Hepatic stellate cell (primary cell): ENCODE measurements around the gene TTC7B.
"Not testable (repeated sequence)": the region's sequence is repeated elsewhere in the genome, so short reads cannot be mapped to it uniquely, and the experiment has no call there.

ENCODE experiments used
- DNase-seq: peaks from one replicate; pipeline ENCODE4 v3.0.0; 2011; ENCODE audit warnings: low spot score

TTC7B gene

GRCh38 chr14:90544971-90545370 lies 271.3 kb downstream of the TTC7B start:
- no peak for DNase-seq

GRCh38 chr14:90544566-90544965 lies 271.7 kb downstream of the TTC7B start:
- no peak for DNase-seq

- DNase-seq, result no peak
Observed at GRCh38 chr14:90543876-90544275, 272.4 kb downstream of the TTC7B start.

DNA sequence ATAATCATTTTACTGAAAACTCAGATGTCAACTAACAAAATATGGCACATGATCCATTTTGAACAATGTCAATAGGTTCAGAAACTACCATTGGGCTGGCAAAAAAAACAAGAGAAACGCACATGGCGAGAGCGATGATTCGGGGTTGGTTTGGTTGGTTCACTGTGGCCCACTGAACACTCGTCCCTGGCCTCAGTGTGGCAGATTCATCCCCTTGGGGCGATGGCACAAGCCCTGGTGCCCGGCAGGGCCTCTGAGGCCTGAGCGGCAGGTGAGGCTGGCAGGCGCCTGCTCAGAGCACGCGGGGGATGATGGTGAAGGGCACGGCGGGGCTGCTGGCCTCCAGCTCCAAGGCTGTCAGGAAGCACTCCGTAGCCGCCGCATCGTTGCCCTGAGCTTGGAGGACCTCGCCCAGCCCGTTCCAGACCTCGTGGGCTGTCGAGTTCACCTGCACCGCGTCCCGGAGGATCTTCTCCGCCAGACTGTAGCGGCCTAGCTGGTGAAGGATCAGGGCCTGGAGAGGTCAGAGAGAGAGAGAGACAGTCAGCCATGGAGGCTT lies 275.1 kb downstream of the TTC7B start:
- no peak for DNase-seq

GRCh38 chr14:90540437-90540836 lies 275.8 kb downstream of the TTC7B start:
- DNase-seq, result no peak

DNA sequence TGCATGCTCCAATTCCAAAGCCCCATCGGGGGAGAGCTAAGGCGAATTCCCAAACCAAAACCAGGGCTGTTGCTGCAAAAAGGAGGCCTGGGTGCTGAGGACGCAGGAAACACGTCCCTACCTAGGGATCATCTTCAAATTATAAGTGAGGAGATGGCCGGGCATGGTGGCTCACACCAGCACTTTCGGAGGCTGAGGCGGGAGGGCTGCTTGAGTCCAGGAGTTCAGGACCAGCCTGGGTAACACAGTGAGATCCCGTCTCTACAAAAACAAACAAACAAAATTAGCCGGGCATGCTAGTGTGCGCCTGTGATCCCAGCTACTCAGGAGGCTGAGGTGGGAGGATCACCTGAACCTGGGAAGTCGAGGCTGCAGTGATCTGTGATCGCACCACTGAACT lies 276.2 kb downstream of the TTC7B start:
- no peak for DNase-seq

DNA sequence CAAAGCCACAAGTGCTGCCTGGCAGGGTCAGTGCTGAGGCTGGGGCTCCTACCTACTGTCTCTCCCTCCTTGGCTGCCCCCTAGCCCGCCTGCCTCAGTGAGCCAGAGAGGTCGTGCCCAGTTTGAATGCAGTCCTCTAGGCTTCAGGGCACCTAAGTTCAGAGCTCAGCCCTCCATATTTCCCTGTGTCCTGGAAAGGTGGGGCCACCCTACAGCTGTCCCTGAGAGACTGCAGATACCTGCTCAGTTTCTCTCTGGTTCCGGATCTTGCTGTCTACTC lies 276.8 kb downstream of the TTC7B start:
- DNase-seq, result no peak

DNA sequence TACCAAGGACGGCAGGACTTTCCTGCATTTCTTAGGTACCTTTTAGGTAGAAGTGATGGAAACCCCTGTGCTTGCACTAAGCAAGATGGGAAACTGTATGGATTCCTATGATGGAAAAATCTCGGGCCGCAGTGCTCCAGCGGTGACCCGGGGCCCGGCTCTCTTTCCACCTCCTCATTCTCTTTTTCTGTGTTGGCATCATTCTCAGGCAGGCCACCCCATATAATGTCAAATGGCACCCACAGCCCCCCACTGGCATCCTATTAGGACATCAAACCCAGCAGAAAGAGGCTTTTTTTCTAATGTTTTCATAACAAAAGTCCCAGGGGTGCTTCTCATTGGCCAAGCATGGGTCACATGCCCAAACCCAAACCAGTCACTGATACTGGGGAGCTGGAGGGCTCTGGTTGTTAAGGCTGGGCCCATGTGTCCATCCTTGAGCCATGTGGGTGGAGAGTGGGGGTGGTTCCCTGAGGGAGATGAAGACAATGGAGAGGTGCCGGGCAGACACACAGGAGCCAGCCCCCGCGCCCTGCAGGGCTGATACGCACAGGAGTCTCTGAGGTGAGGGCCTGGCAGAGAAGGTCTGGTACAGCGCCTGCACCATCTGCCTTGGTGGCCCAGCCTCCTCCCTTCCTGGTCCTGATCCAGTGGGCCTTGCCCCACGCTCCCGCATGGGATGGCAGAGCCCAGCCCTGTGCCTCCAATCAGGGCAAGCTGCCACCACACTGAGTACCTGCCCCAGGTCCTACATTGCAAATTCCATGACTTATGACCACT lies 277.3 kb downstream of the TTC7B start:
- DNase-seq, result no peak

DNA sequence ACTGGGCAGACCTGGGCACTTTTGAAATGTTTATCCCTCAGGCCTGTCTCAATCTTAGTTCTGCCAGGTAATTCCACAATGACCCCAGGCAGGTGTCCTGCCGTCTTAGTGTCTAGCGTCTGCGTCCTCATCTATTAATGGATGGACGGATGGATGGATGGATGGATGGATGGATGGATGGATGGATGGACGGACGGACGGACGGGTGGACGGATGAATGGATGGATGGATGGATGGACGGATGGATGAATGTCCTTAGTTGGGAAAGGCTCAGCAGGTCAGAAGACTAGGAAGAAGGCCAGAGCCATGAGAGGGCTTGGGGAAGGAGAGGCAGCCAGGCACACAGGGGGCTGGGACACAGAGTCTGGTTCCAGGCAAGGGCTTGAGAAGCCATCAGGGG lies 278.1 kb downstream of the TTC7B start:
- no peak for DNase-seq

- DNase-seq, result no peak
Observed at GRCh38 chr14:90536511-90537191, 279.6 kb downstream of the TTC7B start.

GRCh38 chr14:90536092-90536491 lies 280.1 kb downstream of the TTC7B start:
- DNase-seq, result no peak

- DNase-seq, result no peak
Observed at GRCh38 chr14:90535556-90536090, 280.6 kb downstream of the TTC7B start.

GRCh38 chr14:90534838-90535555 lies 281.2 kb downstream of the TTC7B start:
- DNase-seq, result no peak

- peak; percentile 82 for DNase-seq
Observed at GRCh38 chr14:90534091-90534837, 282.0 kb downstream of the TTC7B start.

GRCh38 chr14:90533591-90534021 lies 282.6 kb downstream of the TTC7B start:
- DNase-seq, result no peak

DNA sequence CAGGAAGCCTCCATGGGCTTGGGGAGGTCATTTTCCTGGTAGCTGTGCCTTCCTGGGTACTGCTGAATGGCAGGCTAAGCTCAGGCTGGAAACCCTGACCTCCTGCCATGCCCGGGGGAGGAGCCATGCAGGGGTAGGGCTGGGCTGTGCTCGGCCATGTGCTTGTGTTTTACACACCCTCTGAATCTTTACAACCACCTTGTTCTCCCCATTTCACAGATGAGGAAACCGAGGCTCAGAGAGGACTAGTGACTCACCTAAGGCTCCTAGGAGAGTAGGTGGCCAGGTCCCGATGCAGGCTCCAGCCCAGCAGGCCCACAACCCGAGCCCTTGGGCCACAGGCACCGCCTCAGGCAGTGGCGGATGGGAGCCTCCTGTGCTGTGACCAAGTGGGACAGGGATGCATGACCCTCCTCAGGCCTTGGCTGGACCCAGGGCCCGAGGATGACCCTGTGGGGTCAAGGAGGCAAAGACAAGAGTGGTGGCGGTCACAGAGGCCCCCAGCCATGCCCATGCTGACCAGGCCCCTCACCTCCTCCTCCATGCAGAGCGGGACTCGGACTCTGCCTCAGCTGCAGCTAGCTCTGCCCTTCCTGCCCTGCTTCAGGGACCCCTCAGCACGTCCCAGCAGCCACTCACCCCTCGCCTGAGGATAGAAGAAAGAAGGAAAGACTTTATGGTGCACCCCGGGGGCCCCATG lies 283.3 kb downstream of the TTC7B start:
- no peak for DNase-seq

- DNase-seq, result no peak
Observed at GRCh38 chr14:90531497-90531896, 284.7 kb downstream of the TTC7B start.

DNA sequence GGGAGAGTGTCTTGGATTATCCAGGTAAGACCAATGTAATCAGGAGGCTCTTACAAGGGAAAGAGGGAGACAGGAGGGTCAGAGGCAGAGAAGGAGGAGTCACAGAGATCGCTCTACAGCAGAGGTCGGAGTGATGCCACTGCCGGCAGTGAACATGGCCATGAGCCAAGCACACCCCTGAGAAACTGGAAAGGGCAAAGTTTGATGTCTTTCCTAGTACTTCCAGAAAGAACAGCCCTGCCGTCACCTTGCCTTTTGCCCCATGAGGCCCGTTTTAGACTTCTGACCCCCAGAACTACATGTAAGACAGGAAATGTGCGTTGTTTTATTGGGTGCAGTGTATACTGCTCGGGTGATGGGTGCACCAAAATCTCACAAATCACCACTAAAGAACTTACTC lies 285.7 kb downstream of the TTC7B start:
- DNase-seq, result no peak

DNA sequence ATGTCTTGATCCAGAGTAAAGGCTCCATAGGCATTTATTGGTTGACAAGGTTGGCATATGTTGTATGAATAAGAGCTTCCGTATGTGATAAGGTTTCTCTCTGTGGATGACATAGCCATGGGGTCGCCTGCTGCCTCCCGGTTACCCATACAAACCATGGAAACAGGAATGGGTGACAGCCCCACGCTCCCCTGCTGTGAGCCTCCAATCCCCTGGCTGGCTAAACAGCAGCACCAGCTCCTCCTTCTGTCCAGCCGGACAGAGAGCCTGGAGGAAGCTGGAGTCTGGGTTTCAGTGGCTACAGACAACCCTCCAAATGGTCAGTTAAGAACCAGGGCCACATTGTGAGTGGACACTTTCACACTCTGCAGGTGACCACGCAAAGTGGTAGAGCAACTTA lies 288.3 kb downstream of the TTC7B start:
- no peak for DNase-seq

GRCh38 chr14:90526536-90526935 lies 289.7 kb downstream of the TTC7B start:
- DNase-seq, result not testable (repeated sequence)

DNA sequence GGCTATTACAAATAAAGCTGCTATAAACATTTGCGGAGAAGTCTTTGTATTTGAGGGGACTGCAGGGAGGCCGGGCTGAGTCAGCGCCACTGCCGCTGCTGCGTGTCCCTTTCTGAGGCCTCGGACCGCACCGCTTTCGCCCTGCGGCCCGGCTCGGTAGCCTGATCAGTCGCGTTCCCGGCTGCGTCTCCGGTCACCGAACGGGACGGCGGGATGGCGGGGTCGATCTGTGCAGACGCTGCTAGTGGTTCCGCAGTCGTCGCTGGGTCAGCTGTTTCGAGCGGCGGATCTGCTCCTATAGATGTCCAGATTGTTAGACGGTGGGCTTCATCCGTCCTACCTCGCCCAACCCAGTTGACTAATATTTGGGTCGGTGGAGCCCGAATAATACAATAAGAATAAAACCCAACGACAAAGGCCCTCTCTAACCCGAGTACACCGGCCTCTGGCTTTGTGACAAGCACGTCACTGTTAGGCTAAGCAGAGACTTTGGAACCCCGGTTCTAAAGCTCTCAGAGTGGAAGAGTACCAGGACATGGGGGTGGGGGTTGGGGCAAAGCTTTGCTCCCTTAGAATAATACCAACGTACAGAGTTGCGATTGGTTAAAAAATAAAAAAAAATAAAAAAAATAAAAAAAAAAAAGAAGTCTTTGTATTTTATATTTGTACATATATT lies 290.7 kb downstream of the TTC7B start:
- not testable (repeated sequence) for DNase-seq
